Aorta (tissue), 5 donors: ENCODE data around the gene CNEP1R1. TPM values are rescaled to one million over a fixed set of nuclear protein-coding genes. Genes with fewer than 3 reads are reported as not detected.

Experiments used
- ATAC-seq: fragments of 200-7000 bp; cut with Tn5 transposase; one replicate; pipeline ENCODE4 v1.9.1; 2022; ENCODE audit warnings: moderate library complexity; ENCODE audit not compliant: low FRiP score
- DNase-seq, 2 donors: peaks; one replicate each; pipeline ENCODE4 v3.0.0-alpha.2; 2020
- H3K27ac ChIP-seq, 2 donors: one replicate each; pipeline ENCODE4 v1.5.1; 2013; ENCODE audit warnings: low read length in 2 of 2, mild to moderate bottlenecking in 2 of 2, moderate library complexity in 2 of 2, control low read depth in 1 of 2, inconsistent platforms in 1 of 2, low read depth in 1 of 2
- H3K27me3 ChIP-seq, 2 donors: one replicate each; pipeline ENCODE4 v1.6.1; 2013; ENCODE audit warnings: control low read depth in 1 of 2, low read length in 1 of 2, mild to moderate bottlenecking in 1 of 2, moderate library complexity in 1 of 2; ENCODE audit not compliant: insufficient read depth in 2 of 2, control insufficient read depth in 1 of 2
- H3K36me3 ChIP-seq, 2 donors: one replicate each; pipeline ENCODE4 v1.6.1; 2013; ENCODE audit warnings: control low read depth in 1 of 2, low read length in 1 of 2, mild to moderate bottlenecking in 1 of 2; ENCODE audit not compliant: insufficient read depth in 2 of 2, control insufficient read depth in 1 of 2
- H3K4me1 ChIP-seq, 2 donors: one replicate each; pipeline ENCODE4 v1.6.1; 2013; ENCODE audit warnings: low read length in 2 of 2, control low read depth in 1 of 2, mild to moderate bottlenecking in 1 of 2, moderate library complexity in 1 of 2; ENCODE audit not compliant: insufficient read depth in 2 of 2, control insufficient read depth in 1 of 2
- H3K4me3 ChIP-seq, 2 donors: one replicate each; pipeline ENCODE4 v1.5.1; 2013; ENCODE audit warnings: low read length in 2 of 2, control low read depth in 1 of 2, mild to moderate bottlenecking in 1 of 2
- H3K9me3 ChIP-seq: one replicate; pipeline ENCODE4 v1.6.1; 2013; ENCODE audit warnings: mild to moderate bottlenecking, low read length; ENCODE audit not compliant: control insufficient read depth
- WGBS, 2 donors: extraction: QIAGEN DNeasy Blood & Tissue Kit; methylation state at CpG; one replicate each; pipeline ENCODE4 v1.1.7; 2013; 5-methylcytosine and 5-hydroxymethylcytosine counted together
- intact Hi-C, 2 donors: fragments of 100-400 bp; cut with DNase I; formaldehyde crosslinking; loops; one replicate each; pipeline versions ENCODE4 v1.14.2 to v1.15.0; 2022
- long read RNA-seq, 2 donors: library from polyadenylated mRNA; unstranded; transcript quantifications; one replicate each; pipeline ENCODE4 v2.0.0, GENCODE V29; 2020 to 2021
- polyA plus RNA-seq, 2 donors: library from polyadenylated mRNA; stranded (reverse); fragments of 200-250 nt; gene quantifications; one replicate each; pipeline ENCODE4 v1.2.3, GENCODE V29; 2013
- total RNA-seq, 2 donors: library from RNA; stranded (reverse); fragmentation: NEBNext Ultra II Directional; extraction: Animal tissue kit (Norgen Biotek cat#: 25700); gene quantifications; one replicate each; pipeline ENCODE4 v1.2.1, GENCODE V29; 2021
- donor health status: healthy with polysubstance abuse.
- donor health status: Bipolar disorder and iron deficiency.
- donor health status: DM: no; HTN: no; CAD: no.
- donor health status: DM: no; HTN: no; CAD: no.
- donor health status: DM: yes; HTN: yes; CAD: no.

CNEP1R1 gene, protein sequence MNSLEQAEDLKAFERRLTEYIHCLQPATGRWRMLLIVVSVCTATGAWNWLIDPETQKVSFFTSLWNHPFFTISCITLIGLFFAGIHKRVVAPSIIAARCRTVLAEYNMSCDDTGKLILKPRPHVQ
- total RNA-seq (10 to 100 TPM; 25.0 to 25.3 TPM), polyA plus RNA-seq (10 to 100 TPM; 11.5 to 15.5 TPM)
- long read RNA-seq, donor 1, transcript CNEP1R1-202 (6 exons, 2,117 nt): major isoform, 19 of 28 reads
- long read RNA-seq, donor 1, partial matches to known transcripts: 1 of 28 reads
- long read RNA-seq, donor 1, other reads (novel, unspliced or antisense): 4 of 28 reads
- long read RNA-seq, donor 2, transcript CNEP1R1-202 (6 exons, 2,117 nt): major isoform, 5 of 15 reads
- long read RNA-seq, donor 2, partial matches to known transcripts: 2 of 15 reads
- long read RNA-seq, donor 2, other reads (novel, unspliced or antisense): 6 of 15 reads

DNA sequence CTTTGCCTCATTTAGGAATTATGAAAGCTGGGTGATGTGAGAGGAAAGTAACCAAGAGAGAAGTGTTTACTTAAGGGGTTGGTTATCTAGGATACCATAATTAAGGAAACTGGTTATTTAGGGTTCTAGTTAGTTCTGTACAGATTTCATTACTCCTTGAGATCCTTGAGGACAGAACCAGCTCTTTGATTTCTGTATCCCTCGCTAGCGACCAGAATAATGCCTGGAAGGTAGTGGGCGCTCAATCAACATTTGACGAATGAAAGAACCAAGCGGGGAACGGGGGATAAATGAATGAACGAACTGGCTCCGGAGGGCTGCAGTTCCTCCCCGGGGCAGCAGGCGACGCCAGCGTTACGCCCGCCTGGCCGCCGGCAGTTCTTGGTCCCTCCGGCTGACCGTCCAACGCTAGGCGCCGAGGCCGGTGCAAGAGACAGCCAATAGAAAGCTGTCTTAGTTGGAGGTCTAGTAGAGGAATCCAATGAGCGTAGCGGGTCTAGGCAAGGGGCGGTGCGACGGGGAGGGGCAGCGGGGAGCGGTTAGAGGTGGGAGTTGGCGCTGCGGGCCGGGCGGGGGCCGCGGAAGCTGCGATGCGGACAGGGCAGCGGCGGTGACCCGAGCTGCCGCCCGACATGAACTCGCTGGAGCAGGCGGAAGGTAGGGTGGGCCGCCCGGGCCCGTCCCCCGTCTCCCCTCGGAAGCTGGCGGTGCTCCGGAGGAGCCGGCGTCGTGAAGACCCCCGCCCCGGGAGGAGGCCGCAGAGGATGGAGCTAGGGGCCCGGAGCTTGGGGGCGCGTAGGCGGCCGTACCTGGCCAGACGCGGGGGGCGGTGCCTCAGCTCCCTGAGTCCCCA is at the start of gene CNEP1R1:
Gene CNEP1R1 (plus strand): TSS at position 542 of the 853 bp plus-strand sequence. CDS start 91 bp downstream, at position 633.
- peak; percentile 100 for ATAC-seq
- Histone ChIP-seq H3K36me3 (no peaks in the 10 kb centered on the region), H3K27ac (peak within 1 kb of the TSS in 1 of 2 donors; percentile 20), H3K27me3 (no peaks in the 10 kb centered on the region), H3K4me3 (peak within 1 kb of the TSS; percentile 71 to 92), H3K9me3 (no peaks in the 10 kb centered on the region), H3K4me1 (no peaks in the 10 kb centered on the region)
- intact Hi-C loops: loop anchor here (2.0 to 10.0 kb wide), 9 partner anchors 40 to 782 kb away; partner anchors contain the start of genes BRD7 (in 2 of the 2) and HEATR3 (in 1 of the 2)
- peak; percentile 96 to 97 for DNase-seq
- WGBS, 2 donors: 1% methylated on average over 64 to 65 of the region's 65 CpGs

DNA sequence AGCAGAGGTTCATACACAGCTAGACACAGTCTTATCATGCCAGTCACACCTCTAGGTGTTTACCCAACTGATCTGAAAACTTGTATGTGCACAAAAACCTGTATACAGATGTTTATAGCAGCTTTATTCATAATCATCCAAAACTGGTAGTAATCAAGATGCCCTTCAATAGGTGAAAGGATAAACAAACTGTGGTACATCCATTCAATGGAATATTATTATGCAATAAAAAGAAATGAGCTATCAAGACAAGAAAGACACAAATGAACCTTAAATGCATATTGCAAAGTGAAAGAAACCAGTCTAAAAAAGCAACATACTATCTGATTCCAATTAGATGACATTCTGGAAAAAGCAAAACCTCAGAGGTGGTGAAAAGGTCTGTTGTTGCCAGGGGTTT is 47.6 kb upstream of the CNEP1R1 start:
- no peaks in the 10 kb centered on the region for H3K9me3 ChIP-seq
- peaks cover 0 to 3% of the 10 kb centered on the region in 2 donors for H3K27me3 ChIP-seq

DNA sequence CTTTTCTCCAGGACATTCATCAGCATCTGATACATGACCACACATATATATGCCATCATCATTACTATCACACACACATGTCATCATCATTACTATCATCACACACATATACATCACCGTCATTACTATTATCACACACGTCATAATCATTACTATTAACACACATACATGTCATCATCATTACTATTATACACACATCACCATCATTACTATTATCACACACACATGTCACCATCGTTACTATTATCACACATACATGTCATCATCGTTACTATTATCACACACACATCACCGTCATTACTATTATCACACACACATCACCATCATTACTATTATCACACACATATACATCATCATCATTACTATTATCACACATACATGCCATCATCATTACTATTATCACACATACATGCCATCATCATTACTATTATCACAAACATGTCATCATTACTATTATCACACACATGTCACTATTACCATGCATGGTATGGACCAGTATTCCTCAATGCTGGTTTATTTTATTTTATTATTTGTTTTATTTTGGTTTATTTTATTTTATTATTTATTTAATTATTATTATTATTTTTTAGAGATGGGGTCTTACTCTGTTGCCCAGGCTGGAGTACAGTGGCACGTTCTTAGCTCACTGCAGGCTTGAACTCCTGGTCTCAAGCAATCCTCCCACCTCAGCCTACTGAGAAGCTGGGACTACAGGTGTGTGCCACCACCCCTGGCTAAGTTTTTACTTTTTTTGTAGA is 46.3 kb upstream of the CNEP1R1 start:
- ATAC-seq (no peak), DNase-seq (no peak)
- Histone ChIP-seq H3K4me3 (no peak overlapping the region), H3K27ac (no peak overlapping the region), H3K9me3 (no peaks in the 10 kb centered on the region), H3K27me3 (peaks cover 0 to 3% of the 10 kb centered on the region in 2 donors), H3K36me3 (no peaks in the 10 kb centered on the region), H3K4me1 (no peaks in the 10 kb centered on the region)
- intact Hi-C loops: no loop called here
- 90 to 94% methylated on average over 6 of the region's 6 CpGs for WGBS, 2 donors

More for the DNA sequence above, 47.6 kb upstream of the CNEP1R1 start:
- H3K4me1 ChIP-seq: no peaks in the 10 kb centered on the region
- H3K36me3 ChIP-seq: no peaks in the 10 kb centered on the region
- ATAC-seq (no peak), DNase-seq (no peak)
- intact Hi-C loops: no loop called here
- no peak overlapping the region for H3K4me3 ChIP-seq
- H3K27ac ChIP-seq: no peak overlapping the region

DNA sequence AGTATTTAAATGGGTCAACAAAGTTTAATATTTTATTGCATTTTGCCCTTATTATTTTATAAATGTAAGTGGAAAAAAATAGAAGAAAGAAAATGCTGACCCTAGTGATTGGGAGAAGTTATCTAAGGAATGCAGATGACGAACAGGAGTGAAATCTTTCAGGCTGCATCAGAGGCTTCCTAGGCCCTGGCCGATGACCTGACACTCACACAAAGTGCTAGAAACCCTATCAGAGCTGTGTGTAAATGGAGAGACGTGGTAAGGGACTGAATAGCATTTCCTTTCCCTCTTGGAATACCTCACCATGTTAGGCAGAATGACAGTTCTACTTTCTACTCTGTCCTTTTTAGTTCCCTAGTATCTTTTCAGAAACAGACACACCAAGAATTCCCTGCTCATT is 44.9 kb upstream of the CNEP1R1 start:
- 57 to 72% methylated on average over 3 of the region's 3 CpGs for WGBS, 2 donors
- H3K4me1 ChIP-seq: no peaks in the 10 kb centered on the region
- H3K9me3 ChIP-seq: no peaks in the 10 kb centered on the region
- H3K27ac ChIP-seq: no peak overlapping the region
- H3K27me3 ChIP-seq: peaks cover 0 to 3% of the 10 kb centered on the region in 2 donors
- no peak overlapping the region for H3K4me3 ChIP-seq
- intact Hi-C loops: no loop called here
- no peaks in the 10 kb centered on the region for H3K36me3 ChIP-seq
- no peak for ATAC-seq
- DNase-seq: no peak

DNA sequence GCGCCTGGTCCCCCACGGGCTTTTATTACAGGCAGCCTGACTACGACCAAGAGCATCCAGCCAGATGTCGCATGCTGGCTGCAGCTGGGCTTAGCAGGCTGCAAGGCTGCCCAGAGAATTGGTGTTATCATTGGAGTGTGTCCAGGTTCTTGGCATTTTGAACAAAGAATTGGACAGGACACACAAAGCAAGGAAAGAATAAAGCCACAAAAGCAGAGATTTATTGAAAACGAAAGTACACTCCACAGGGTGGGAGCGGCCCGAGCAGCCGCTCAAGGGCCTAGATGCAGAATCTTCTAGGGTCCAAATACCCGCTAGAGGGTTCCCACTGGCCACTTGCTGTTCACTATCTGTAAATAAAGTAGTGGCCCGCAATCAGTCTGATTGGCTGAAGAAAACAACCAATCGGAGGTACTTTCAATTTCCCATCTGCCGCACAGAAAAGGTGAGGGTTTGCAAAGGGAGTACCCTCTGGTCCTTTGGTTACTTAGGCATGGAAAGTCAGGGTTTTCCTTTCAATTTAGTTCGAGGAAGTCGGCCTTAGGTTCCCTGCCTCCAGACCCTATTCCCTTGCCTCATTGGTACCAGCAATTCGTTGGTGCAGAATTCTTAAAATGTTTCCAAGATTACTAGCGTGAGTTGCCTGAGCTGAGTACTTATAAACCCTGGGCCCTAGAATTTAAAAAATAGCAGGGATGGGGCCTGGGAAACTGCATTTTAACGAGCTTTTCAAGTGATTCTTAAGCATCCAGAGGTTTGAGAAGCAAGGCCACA is 38.5 kb upstream of the CNEP1R1 start:
- WGBS, 2 donors: 13 to 19% methylated on average over 17 of the region's 17 CpGs
- ATAC-seq: peak; percentile 50
- peak overlapping the region; percentile 51 to 96 for H3K4me3 ChIP-seq

DNA sequence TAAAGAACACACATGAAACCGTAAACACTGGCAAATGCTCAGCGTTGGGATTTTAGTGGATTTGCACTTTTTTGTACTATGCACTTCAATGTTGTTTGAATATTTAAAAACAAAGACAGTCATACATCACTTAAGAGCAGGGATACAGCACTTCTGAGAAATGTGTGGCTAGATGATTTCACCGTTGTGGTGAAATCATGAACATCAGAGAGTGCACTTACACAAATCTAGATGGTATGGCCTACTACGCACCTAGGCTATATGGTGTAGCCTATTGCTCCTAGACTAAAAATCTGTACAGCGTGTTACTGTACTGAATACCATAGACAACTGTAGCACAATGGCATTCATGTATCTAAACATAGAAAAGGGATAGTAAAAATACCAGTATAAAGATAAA is 37.6 kb upstream of the CNEP1R1 start:
- DNase-seq (no peak), ATAC-seq (no peak)
- Histone ChIP-seq H3K36me3 (no peaks in the 10 kb centered on the region), H3K4me1 (no peaks in the 10 kb centered on the region), H3K9me3 (no peaks in the 10 kb centered on the region), H3K4me3 (no peak overlapping the region), H3K27ac (no peak overlapping the region), H3K27me3 (no peaks in the 10 kb centered on the region)
- WGBS, 2 donors: 91 to 93% methylated on average over 5 of the region's 5 CpGs
- intact Hi-C loops: no loop called here

More for the DNA sequence above, 38.5 kb upstream of the CNEP1R1 start:
- intact Hi-C loops: no loop called here
- Histone ChIP-seq H3K27ac (peak overlapping the region in 1 of 2 donors; percentile 64), H3K36me3 (no peaks in the 10 kb centered on the region), H3K4me1 (no peaks in the 10 kb centered on the region), H3K27me3 (no peaks in the 10 kb centered on the region), H3K9me3 (no peaks in the 10 kb centered on the region)
- DNase-seq: peak in 1 of 2 donors; percentile 63

DNA sequence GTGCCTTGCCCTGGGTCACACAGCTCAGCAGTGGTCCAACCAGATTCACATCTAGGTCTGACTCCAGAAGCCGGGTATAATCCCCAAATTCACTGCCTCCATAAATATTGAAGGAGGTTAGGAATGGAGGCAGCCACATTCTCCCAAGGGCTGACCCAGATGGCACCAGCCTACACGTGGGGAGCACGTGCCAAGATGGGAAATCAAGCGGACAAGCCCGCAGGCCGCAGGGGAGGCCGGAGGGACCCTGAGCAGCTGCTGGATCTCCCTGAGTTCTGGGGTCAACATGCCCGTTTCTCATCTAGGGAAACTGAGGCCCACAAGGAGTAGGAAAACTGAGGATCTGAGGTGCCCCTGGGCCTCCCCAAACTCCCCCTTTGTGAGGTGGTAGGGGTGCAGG is 32.2 kb upstream of the CNEP1R1 start:
- H3K4me1 ChIP-seq: peaks cover 0 to 1% of the 10 kb centered on the region in 2 donors
- DNase-seq (no peak), ATAC-seq (no peak)
- no peak overlapping the region for H3K27ac ChIP-seq
- peaks cover 0 to 2% of the 10 kb centered on the region in 2 donors for H3K27me3 ChIP-seq
- intact Hi-C loops: no loop called here
- H3K4me3 ChIP-seq: no peak overlapping the region
- H3K36me3 ChIP-seq: no peaks in the 10 kb centered on the region
- 88 to 89% methylated on average over 8 of the region's 8 CpGs for WGBS, 2 donors
- H3K9me3 ChIP-seq: no peaks in the 10 kb centered on the region

DNA sequence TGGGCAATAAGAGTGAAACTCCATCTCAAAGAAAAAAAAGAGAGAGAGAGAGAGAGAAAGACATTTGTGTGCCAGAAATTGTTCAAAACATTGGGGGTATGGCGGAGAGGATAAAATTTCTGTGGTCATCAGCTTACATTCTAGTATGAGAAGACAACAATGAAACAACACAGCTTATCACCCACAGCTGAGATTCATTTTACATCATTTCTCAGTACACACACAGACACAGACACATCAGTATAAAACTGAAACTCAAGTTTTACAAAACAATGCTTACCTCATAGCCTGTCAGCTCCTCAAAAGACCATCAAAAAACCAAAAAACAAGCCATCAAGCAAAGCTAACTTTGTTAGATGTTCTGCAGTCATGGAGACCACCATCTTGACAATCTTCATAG is 31.4 kb upstream of the CNEP1R1 start:
- Histone ChIP-seq H3K27ac (no peak overlapping the region), H3K9me3 (no peaks in the 10 kb centered on the region), H3K4me3 (no peak overlapping the region), H3K4me1 (peaks cover 0 to 1% of the 10 kb centered on the region in 2 donors), H3K36me3 (no peaks in the 10 kb centered on the region), H3K27me3 (peaks cover 0 to 2% of the 10 kb centered on the region in 2 donors)
- 94 to 100% methylated on average over 1 of the region's 1 CpG for WGBS, 2 donors
- intact Hi-C loops: no loop called here
- no peak for DNase-seq
- ATAC-seq: no peak
